GM21515 (cell line): Measurements from ENCODE around the gene ITPR1.

Source experiments
- ATAC-seq: cut with Tn5 transposase; IDR thresholded peaks from one replicate; pipeline ENCODE4 v1.9.1; 2021; ENCODE audit not compliant: unreplicated experiment

The ITPR1 gene

DNA sequence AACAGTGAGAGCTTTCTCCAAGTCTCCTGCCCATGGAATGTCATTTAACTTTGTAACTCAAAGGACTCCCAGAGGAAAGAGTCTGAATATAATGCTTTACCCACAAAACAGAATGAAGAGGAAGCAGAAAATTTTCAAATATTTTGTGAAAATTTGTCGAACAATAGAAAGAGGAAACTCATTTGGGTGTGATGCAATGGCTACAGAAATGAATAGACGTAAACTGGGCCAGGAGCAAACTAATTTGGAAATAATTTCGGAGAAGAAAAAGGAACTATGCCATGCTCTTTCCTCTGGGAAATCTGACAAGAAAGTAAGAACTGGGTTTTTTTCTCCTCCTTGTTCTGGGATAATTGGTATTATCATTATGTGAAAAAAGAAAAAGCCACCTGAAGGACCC lies 14.9 kb upstream of the ITPR1 start:
- no peak for ATAC-seq

DNA sequence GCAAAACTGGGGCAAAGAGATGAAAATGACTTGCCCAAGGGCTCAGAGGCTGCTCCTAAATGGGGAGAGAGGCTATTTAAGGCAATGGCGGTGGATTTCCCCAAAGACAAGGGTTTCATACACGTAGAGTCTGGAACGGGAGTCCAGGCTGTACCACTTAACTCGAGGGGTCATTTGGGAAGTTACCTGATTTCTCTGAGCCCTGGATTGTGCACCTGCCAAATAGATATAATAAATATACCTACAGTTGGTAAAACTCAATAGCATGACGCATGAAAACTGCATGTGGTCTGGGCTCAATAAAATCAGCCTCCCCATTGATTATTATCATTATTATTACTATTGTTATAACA lies 1.3 kb upstream of the ITPR1 start:
- ATAC-seq: no peak

DNA sequence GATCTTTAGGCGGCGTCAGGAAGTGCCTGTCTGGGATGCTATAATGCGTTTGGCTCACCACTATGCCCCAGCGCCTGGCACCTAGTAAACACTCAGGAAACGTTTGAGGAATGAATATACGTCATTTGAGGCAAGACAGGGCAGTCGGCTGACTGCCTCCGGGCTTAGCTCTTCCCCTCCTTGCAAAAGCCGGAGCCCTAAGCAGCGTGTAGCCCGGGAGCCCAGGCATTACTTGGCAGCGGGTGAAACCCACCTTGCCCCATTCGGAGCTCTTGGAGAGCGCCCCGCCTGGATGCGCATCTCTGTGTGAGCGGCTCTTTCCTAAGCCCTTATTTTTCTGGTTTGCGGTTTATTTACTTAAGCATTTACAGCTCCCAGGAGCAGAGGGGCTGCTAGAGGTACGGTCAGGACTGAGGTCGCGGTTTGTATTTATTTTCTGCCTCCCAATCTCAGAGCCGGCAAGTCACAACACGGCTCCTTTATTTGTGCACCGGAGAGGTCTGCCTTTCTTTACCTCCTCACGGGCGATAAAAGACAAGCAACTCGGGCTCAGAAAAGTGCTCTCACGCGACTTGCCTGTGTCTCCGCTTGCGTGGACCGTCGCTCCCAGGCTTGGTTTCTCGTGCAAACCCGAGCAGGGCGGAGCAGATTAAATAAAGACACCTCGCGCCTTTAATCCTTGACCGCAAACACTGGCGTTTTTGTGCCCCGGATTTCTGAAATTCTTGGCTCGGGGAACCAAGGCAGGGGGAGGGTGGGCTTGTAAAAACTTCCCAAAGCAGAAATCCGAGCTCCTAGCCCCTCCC lies 737 bp upstream of the ITPR1 start:
- ATAC-seq: no peak

DNA sequence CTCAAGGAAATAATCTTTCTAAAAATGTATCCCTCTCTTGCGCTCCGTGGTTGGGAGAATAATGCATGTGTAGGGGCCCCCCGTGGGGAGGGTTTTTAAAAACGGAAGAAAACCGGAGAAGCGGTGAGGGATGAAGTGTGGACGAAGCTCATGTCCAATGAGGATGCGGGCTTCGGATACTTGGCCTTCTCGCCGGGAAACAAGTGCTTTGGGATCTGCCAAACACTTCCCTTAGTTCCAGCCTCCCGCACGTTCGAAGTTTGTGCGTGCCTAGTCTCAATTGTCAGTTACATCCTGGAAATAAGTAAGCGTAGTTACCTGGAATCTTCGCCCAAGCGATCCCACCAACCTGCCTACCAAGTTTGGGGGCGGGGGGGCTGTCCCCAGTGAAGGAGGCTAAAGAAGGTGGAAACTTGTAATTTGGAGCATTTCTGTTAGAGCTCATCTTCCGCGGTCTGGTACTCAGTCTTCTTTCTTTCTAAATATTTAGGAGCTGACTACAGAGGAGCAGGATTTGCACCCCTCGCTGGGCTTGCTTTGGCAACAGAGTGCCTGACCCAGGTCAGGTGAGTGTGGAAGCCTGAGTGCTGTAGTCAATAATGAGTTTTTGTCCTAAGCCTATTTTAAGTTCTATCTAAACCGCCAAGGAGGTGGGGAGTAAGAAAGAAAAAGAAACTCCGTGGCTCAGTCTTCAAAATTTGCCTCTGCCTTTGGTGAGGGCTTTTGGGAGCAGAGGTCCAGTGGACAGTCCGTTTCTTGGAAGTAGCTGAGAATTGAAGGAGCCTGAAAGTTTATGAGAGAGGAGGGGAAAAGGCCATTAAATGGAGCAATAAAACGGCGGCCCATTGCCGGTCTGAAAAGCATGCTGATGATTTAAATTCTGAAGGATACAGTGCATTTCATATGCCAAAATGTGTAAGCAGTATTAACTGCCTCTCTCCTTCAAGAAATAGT lies 1.1 kb downstream of the ITPR1 start:
- no peak for ATAC-seq

DNA sequence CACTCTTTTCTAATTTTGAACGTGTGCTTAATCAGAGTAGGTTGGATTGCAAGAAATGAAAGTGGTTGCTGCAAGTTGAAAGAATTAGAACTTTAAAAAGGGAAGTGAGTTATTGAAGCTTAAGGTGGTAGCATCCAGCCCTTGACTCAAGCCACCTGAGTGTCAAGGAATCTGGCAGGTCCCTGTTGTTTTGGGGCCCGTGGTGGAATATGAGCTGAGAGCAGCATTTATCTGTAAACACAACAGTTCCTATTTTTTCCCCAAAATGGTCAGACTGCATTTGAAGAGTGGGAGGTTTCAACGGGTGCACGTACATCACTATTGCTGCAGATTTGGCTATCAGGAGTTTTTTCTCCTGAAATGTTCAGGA lies 1.7 kb downstream of the ITPR1 start:
- no peak for ATAC-seq

DNA sequence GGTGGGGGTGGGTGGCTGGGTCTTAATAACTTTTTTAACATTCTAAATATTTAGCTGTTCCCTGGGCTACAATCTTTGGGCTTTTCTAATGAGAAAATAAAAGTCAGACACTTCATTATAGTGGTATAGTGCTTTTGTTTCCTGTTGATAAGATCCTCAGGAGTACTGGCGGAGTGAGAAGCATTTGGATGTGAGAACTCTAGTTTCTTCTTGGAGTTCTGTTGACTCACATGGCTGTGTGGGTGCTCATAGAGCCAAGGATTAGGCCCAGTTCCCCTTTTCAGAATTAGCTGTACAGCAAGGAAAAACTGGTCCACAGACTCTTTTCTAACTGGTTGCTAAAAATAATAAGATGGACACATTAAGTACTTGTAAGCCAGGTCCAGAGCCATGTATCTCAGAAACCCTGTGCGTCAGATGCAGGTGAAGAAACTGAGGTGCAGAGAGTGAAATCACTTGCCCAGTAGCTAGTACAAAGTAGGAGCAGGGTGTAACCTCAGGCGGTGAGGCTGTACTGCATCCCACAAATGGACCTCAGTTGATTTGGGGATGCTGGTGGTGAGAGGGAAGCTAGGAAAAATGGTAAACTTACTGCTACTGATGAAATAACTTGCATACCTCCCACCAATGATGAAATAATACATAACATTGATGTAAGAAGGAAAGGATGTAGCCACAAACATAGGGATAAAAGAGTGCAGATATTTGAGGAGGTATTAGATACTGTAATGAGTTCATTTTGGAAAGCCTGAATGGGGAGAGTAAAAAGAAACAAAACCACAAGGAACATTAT lies 2.3 kb downstream of the ITPR1 start:
- ATAC-seq: no peak

DNA sequence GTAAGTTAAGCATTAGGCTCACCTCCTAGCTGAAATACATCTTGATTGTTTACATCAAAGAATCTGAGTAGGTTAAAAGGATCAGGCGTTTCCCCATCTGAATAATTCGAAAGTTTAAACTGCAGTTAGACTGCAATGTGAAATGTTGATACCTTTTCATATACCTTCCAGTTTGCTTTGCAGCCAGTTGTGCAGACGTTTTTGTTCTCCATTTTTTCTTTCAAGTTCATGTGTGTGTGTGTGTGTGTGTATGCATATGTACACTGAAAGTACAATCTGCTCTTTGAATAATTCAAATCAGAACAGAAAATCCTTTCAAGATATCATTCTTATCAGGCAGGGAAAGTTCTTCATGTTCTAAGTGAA lies 2.9 kb downstream of the ITPR1 start:
- no peak for ATAC-seq

DNA sequence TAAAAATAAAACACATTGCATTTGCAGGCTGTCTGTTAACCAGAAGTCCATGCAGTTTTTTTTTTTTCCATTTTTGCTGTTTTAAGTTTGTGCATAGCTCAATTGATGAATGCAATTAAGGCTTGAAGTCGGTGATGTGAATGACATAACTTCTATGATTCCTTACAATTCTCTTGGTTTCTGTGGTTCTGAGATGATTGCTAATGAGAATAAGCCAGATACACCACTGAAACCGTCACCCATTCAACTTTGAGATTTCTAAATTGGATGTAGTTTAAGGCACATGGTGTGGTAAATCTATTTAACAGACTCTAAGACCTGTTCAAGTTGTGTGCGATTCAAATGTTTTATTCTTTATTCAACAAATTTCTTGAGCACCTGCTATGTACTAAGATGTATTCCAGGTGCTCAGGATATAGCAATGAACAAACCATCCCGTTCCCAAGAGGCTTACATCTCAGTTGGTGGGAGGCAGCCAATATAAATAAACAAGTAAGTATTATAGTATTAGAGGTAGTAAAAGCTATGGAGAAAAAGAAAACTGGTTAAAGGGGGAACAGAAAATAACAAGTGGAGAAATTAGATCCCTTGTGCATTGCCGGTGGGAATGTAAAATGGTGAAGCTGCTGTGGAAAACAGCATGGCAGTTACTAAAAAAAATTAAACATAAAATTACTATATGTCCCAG lies 4.0 kb downstream of the ITPR1 start:
- no peak for ATAC-seq

DNA sequence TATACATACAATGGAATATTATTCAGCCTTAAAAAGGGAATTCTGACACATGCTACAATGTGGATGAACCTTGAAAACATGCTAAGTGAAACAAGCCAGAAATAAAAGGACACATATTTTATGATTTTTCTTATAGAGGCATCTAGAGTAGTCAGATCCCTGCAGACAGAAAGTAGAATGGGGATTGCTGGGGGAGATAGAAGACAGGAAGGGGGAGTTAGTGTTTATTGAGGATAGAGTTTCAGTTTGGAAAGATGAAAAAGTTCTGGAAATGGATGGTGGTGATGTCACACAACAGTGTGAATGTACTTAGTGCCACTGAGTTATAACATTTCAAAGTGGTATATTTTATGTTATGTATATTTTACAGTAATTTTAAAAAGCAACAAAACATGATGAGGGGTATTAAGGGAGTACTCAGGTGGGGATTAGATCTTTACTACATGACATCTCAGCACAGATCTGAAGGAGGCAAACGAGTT lies 4.7 kb downstream of the ITPR1 start:
- ATAC-seq: no peak

DNA sequence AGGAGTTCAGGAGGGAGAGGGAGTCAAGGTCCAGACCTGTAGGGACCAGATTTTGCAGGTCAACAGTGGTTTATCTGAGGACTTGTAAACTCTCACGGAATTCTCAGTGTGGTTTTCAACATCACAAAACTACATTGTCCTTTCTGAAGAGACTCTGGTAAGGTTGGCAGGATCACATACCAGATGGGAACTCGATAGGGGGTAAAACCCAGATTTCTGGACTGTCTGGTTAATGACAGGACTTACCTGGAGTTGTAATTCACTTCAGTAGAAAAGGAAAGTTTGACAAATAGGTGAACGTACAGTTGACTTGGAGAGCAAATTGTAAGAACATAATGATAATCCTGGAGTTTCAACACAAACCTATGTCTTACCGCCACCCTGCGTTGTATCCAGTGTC lies 5.3 kb downstream of the ITPR1 start:
- ATAC-seq: no peak

DNA sequence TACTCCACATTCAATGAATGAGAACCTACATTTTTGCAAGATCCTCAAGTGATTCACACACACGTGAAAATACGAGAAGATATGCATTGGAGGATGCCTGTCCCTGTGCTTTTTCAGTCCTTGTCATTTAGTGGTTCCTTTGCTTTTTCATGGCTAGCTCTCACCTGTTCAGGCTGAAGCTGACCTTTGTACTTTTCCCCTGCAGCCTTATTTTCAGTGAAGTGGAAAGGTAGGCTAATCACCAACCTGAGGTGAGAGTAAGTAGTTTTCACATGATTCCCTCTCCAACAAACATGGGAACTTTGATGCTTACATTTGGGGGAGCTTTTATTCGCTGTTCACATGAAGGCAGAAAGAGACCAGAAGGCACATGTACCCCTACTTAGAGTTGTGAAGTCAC lies 8.3 kb downstream of the ITPR1 start:
- no peak for ATAC-seq

DNA sequence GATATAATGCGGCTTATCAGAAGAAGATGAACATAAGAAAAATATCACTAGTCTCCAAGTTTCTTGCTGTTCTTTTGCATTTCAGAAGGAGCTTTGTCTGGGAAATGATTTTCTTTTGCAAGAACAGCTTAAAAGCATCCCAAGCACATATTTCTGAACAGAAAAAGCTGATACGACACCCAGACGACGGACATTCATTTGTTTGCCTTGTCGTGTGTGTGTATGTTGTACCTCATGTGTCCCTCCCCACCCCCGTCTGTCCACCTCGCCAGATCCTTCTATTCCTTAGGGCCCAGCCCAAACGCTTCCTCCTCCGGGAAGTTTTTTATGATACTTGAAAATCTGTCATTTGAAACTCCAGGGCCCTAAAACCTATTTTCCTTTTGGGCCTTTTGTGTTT lies 8.8 kb downstream of the ITPR1 start:
- ATAC-seq: no peak

DNA sequence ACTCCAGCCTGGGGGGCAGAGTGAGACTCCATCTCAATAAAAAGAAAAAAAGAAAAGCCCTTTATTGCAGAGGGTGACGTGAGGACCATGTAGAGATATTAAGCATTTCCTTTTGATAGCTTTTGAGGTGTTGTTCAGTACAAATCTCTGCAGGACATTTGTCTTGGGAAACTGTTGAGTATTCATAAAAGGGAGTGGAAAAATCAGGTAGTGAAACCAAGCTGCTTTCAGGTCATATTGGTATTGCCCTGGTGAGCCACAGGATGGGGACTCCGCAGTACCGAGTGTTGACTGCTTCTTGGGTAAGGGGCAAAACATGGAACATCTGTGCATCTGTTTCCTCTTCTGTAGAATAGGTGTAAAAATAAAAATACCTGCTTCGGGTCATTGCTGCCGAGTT lies 9.9 kb downstream of the ITPR1 start:
- peak; percentile 61 for ATAC-seq

DNA sequence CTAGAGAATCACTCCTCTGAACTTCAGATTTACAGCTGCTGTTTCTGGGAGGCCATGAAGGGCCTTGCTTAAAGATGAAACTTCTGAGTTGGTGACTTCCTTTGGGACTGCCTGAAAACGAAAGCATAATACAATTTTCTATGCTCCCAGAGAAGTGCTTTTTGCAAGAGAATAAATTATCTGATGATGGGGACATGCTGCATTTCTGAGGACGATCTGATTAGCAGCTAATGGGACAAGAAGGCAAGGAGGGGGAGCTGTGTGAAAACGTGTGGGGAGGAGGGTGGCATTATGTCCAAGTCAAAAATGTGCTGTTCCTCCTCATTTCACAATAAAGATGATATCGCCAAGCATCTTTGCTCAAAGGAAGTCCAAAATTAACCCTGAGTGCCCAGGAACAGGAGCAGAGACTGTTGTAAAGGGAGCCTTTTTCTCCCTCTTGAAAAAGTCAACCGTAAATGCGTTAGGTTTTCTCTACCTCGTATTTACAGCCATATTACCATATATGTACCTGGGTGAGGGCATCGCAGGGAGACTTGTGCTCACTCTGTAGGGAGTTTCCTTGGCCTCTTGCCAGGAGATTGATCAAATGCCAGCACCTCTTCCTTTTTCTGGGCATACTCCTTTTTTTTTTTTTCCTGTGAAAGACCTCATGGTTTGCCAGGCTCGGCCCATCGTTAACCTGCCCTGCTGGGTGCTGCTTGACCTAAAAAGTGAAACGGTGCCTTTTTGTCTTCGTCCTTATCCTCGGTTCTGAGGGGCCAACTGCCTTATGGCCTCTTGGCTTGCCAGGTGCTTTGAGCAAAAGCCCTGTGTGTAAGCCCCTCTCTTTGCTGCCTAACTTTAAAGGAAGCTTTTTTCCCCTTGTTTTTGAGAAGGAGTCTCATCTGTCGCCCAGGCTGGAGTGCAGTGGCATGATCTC lies 11.5 kb downstream of the ITPR1 start:
- ATAC-seq: peak; percentile 20

DNA sequence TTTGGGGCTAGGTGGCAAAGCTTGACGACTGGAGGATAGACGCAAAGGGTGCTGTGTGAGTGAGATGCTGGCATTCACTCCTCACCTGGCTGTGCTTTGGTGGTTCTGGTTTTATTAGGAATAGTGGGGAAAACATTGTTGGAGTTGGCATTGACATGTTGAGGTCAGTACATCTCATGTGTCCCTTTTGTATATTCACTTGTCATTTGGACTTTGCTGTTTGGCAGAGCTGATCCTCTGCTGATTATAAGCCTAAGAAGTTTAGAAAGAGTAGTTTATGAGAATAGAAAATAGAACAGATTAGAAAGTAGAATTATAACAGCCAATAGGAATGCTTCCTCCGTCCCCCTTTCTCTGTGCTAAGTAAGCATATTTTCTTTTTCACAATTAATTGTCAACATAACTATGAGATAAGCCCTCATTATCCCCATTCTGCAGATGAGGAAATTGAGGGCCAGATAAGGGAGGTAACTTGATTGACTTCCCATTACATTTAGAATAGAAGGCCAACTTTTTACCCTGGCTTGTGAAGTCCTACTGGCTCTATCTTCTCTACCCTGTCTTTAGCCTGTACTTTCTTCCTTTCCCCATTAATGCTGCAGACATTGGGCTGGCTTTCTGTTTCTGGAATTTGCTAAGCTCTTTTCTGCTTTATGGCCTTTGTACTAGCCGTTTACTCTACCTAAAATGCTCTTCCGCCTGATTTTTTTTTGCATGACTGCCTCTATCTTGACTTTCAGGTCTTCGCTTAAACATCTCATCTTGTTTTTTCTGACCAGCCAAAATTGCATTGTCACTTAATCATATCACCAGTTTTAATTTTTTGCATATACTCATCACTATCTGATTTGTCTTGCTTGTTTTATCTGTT lies 12.8 kb downstream of the ITPR1 start:
- no peak for ATAC-seq

DNA sequence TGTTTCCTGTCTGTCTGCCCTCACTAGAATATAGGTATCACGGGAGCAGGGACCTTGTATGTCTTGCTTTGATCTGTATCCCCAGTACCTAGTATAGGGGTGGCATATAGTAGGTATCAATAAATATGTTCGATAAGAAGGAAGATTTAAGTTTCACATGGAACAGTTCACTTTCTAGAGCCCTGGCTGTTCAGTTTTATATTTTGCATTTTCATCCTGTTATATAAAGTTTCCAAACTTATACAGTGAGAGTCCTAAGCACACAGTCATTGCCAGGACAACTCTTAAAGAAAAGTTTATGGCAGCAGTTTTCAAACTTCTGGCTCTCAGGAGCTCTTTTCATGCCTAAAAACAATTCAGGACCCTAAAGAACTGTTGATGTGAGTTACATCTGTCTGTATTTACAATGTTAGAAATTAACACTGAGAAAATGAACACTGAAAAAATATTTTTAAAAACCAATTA lies 13.4 kb downstream of the ITPR1 start:
- ATAC-seq: no peak

DNA sequence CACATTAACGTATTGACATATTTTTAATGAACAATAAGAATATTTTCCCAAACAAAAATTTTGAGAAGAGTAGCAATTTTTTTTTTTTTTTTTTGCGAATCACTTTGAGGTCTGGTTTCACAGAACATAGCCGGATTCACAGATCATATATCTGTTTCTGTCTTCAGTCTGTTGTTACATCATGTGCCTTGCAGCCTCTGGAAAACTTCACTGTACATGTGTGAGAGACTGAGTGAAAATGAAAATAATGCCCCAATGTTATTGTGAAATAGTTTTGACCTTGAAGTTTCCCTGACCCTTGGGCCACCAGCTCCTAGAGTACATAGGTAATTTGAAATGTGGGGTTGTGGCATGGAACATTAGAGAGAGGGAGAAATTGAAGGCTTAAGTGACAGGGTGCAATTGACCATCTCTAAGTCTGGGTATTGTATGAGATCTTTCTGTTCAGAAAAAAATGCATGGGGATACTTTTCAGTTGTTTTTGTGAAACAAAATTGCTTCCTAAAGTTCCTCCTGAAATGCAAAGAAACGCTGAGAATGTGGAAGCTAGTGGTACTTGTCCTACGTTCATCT lies 14.0 kb downstream of the ITPR1 start:
- ATAC-seq: no peak
